GM12878 (cell line): ENCODE results near the gene BCAN. TPM values are rescaled to one million over a fixed set of nuclear protein-coding genes. Genes with fewer than 3 reads are reported as not detected.

Source experiments
- ATAC-seq: fragments of 200-7000 bp; cut with Tn5 transposase; 3 replicates; pipeline ENCODE4 v1.9.1; 2020; ENCODE audit warnings: mild to moderate bottlenecking, moderate library complexity
- BruUV-seq: library from RNA; stranded (reverse); fragments of 400-500 nt; replicated peaks from 2 replicates; lab custom pipeline; 2021; lab: Mats Ljungman, UMichigan
- CTCF ChIA-PET: fragments of 300-600 bp; sonication (Branson Sonifier 250); formaldehyde crosslinking; extraction: SDS; loops from one replicate; lab custom pipeline; 2021; ENCODE audit warnings: inconsistent platforms; lab: Yijun Ruan, JAX
- POLR2A ChIA-PET: fragments of 350-600 bp; formaldehyde crosslinking; extraction: SDS; loops from one replicate; lab custom pipeline; 2021; ENCODE audit warnings: inconsistent platforms; lab: Charles Lee
- RAD21 ChIA-PET: fragments of 300-600 bp; sonication (Branson Sonifier 250); formaldehyde crosslinking; loops from one replicate; lab custom pipeline; 2023; ENCODE audit warnings: antibody characterized with exemption; ENCODE audit not compliant: unreplicated experiment; lab: Charles Lee
- SMC1A ChIA-PET: fragments of 300-600 bp; sonication (Branson Sonifier 250); formaldehyde crosslinking; loops from one replicate; lab custom pipeline; 2023; ENCODE audit not compliant: unreplicated experiment, uncharacterized antibody; lab: Charles Lee
- DNase-seq: peaks from one replicate; pipeline ENCODE4 v3.0.0-alpha.2; 2011; ENCODE audit warnings: low read depth, low spot score
- FAIRE-seq: peaks from 3 replicates; lab custom pipeline; 2011; peaks lifted over from hg19 to GRCh38; lab: Jason Lieb, UNC
- H2AFZ ChIP-seq: 2 replicates; pipeline ENCODE4 v1.6.0; 2011; ENCODE audit warnings: low read depth, low read length, control low read depth; ENCODE audit not compliant: control insufficient read depth
- H3K27ac ChIP-seq: 2 replicates; pipeline ENCODE4 v1.5.1; 2011; ENCODE audit warnings: control low read depth; ENCODE audit not compliant: control insufficient read depth, insufficient read depth
- H3K27me3 ChIP-seq, 2 experiments: replicated peaks in 1 of 2; 2 replicates each; pipeline versions ENCODE4 v1.6.0 to v1.6.1; 2011; ENCODE audit warnings: low read length in 1 of 2; ENCODE audit not compliant: control insufficient read depth in 2 of 2, insufficient read depth in 2 of 2
- H3K36me3 ChIP-seq, 2 experiments: 2 replicates each; pipeline ENCODE4 v1.5.1; 2011; ENCODE audit warnings: low read length in 1 of 2; ENCODE audit not compliant: control insufficient read depth in 2 of 2, insufficient read depth in 2 of 2
- H3K4me1 ChIP-seq: 2 replicates; pipeline ENCODE4 v1.6.1; 2011; ENCODE audit warnings: mild to moderate bottlenecking, low read length, moderate library complexity, mixed read lengths; ENCODE audit not compliant: control insufficient read depth, insufficient read depth
- H3K4me2 ChIP-seq: 2 replicates; pipeline ENCODE4 v1.6.0; 2011; ENCODE audit warnings: control low read depth; ENCODE audit not compliant: control insufficient read depth, insufficient read depth
- H3K4me3 ChIP-seq: fragments of 200-600 bp; sonication (generic); 2 replicates; pipeline ENCODE4 v1.5.1; 2016
- H3K79me2 ChIP-seq: 2 replicates; pipeline ENCODE4 v1.6.0; 2011; ENCODE audit warnings: low read length; ENCODE audit not compliant: control insufficient read depth, insufficient read depth
- H3K9ac ChIP-seq: 2 replicates; pipeline ENCODE4 v1.8.0; 2011; ENCODE audit warnings: low read length, control low read depth, mixed read lengths; ENCODE audit not compliant: control insufficient read depth, insufficient read depth
- H3K9me3 ChIP-seq: replicated peaks from 3 replicates; pipeline ENCODE4 v1.5.1; 2011; ENCODE audit warnings: mild to moderate bottlenecking, low read length; ENCODE audit not compliant: control insufficient read depth, insufficient read depth
- H4K20me1 ChIP-seq: 2 replicates; pipeline ENCODE4 v1.6.0; 2011; ENCODE audit not compliant: control insufficient read depth, insufficient read depth
- MTA3 ChIP-seq: IDR thresholded peaks from 2 replicates; pipeline ENCODE4 v1.6.1; 2012; ENCODE audit warnings: low read length, inconsistent platforms, borderline replicate concordance
- RFX5 ChIP-seq: IDR thresholded peaks from 2 replicates; pipeline ENCODE4 v1.6.1; 2011; ENCODE audit warnings: low read depth, low read length, improper control_type of control experiment
- SIX5 ChIP-seq: IDR thresholded peaks from 2 replicates; pipeline ENCODE4 v1.6.1; 2011; ENCODE audit warnings: mild to moderate bottlenecking, low read depth, low read length, moderate library complexity; ENCODE audit not compliant: severe bottlenecking
- SKIL ChIP-seq: fragments of 450-650 bp; IDR thresholded peaks from 2 replicates; pipeline ENCODE4 v1.6.1; 2017; ENCODE audit warnings: mild to moderate bottlenecking, low read depth, inconsistent platforms; ENCODE audit not compliant: poor library complexity, severe bottlenecking
- TARDBP ChIP-seq: IDR thresholded peaks from 2 replicates; pipeline ENCODE4 v1.6.1; 2016; ENCODE audit warnings: borderline replicate concordance
- ZBTB11 ChIP-seq: fragments of 450-650 bp; formaldehyde crosslinking; IDR thresholded peaks from 2 replicates; pipeline ENCODE4 v1.5.0; 2022; ENCODE audit warnings: mild to moderate bottlenecking, missing genetic modification characterization
- WGBS: methylation state at CpG from one replicate; pipeline ENCODE4 v1.1.6; 2016; ENCODE audit warnings: low lambda C conversion rate; ENCODE audit not compliant: insufficient replicate concordance, insufficient coverage; ENCODE audit errors: missing lambda C conversion rate; 5-methylcytosine and 5-hydroxymethylcytosine counted together
- in situ Hi-C: fragments of 300-500 bp; cut with MboI; formaldehyde crosslinking; loops from 9 replicates; pipeline ENCODE4 v1.14.3; 2018; ENCODE audit warnings: mixed read lengths
- intact Hi-C: fragments of 100-400 bp; cut with micrococcal nuclease; formaldehyde crosslinking; loops from one replicate; pipeline ENCODE4 v1.14.2; 2022; ENCODE audit not compliant: unreplicated experiment
- polyA plus RNA-seq, 11 experiments: library from polyadenylated mRNA; depleted of rRNA in 4 of 11; unstranded in 6 of 11; stranded (reverse) in 5 of 11; fragments of >200 nt; fragmentation: Nextera tagmentation in 4 of 11; fragmentation: Illumina TruSeq in 1 of 11; extraction: Ambion mirVana in 4 of 11; extraction: Trizol in 1 of 11; gene quantifications; 1 replicate in 1 of 11; 2 replicates in 10 of 11; pipeline versions ENCODE4 v1.2.1 to v1.2.3, GENCODE V29; 2011 to 2016; ENCODE audit warnings: inconsistent platforms in 2 of 11, missing spikeins in 2 of 11, low read depth in 1 of 11
- total RNA-seq, 4 experiments: library from RNA; depleted of rRNA in 3 of 4; stranded (reverse); fragments of >200 nt in 3 of 4; fragmentation: Illumina TruSeq in 1 of 4; extraction: Trizol in 1 of 4; gene quantifications; 2 replicates each; pipeline versions ENCODE4 v1.2.1 to v1.2.3, GENCODE V29; 2013 to 2021

The BCAN gene
- total and polyA plus RNA-seq, 10 of the 15 experiments (the other 5 are each of a cell fraction or from before 2014, with no cell fraction given) = 0.05 to 1.3 (median 0.18) TPM; not detected in 1

GRCh38 chr1:156639601-156640101 is 2.3 kb upstream of the BCAN start:
- BruUV-seq = no TSS peak
- ChIA-PET RAD21 (no interaction called here), POLR2A (no interaction called here), CTCF (interaction anchor here (1.0 to 1.2 kb wide), 3 partner anchors 12 to 48 kb away, joined by 3 to 4 read pairs (median 3); partner anchors contain the start of gene NAXE), SMC1A (interaction anchor here (0.9 kb wide), 1 partner anchor 12 kb away, joined by 4 read pairs; no protein-coding TSS in a partner anchor)
- H3K27ac ChIP-seq = no peak overlapping the region
- no peak for FAIRE-seq
- intact Hi-C loops (no loop called here), in situ Hi-C loops (no loop called here)
- TF ChIP-seq ZBTB11 (CRISPR knock-in tag) (no peak), SIX5 (no peak), TARDBP (no peak), MTA3 (no peak), SKIL (no peak), RFX5 (no peak)
- no peak overlapping the region for H2AFZ ChIP-seq
- DNase-seq = no peak
- no peak overlapping the region for H3K4me2 ChIP-seq
- H3K9ac ChIP-seq = no peak overlapping the region
- 53% methylated on average over 6 of the region's 6 CpGs for WGBS
- H4K20me1 ChIP-seq = no peaks in the 10 kb centered on the region
- peaks cover 0 to 2% of the 10 kb centered on the region in 2 experiments for H3K27me3 ChIP-seq
- no peaks in the 10 kb centered on the region for H3K79me2 ChIP-seq
- no peak overlapping the region for H3K4me3 ChIP-seq
- no peak for ATAC-seq
- peaks cover 8% of the 10 kb centered on the region for H3K4me1 ChIP-seq
- no peaks in the 10 kb centered on the region for H3K9me3 ChIP-seq
- no peaks in the 10 kb centered on the region for H3K36me3 ChIP-seq
